ENCODE data around the gene GLT6D1.

GLT6D1 gene

DNA sequence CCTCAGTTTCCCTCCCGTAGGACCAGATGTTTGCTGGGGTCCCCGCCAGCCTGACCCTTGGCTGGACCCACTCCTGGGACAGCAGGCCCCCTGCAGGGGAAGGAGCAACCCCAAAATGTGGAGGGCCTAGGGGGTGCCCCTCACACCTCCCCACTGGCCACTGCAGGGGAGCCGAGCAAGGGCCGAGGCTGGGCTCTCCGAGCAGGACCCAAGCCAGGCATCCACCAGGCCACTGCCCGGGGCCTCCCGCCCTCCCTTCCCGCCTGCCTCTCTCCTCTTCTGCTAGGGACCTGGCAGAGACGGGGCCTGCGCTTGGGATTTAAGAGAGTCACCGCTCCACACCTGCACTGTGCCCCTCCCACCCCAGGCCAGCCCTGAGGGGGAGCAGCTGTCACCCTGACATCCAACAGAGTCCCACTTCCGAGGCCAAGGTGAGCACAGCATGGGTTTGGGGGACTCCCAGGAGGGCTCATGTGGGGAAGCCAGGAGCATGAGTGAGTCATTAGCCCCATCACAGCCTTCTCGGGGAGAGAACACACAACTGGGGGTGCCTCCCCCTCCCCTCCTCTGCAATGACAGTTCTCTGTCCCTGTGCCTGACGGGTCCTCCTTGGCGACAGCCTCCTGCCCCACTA lies 44.2 kb upstream of the GLT6D1 start:
- H4K20me1 ChIP-seq (ENCODE audit: control insufficient read depth, insufficient read depth, low read depth, low read length) = no peaks in the 10 kb centered on the region
- no peak overlapping the region for H3K4me3 ChIP-seq (ENCODE audit: low read length)
- no peaks in the 10 kb centered on the region for H3K9me3 ChIP-seq (ENCODE audit: control insufficient read depth, insufficient read depth, low read length)
- H3K9me2 ChIP-seq (replicated peaks; ENCODE audit: control insufficient read depth, low read length) = no peaks in the 10 kb centered on the region
- no peak overlapping the region for H3K4me2 ChIP-seq (ENCODE audit: low read length)
- no peaks in the 10 kb centered on the region for H3K4me1 ChIP-seq (ENCODE audit: control insufficient read depth, low read length)
- H3K79me2 ChIP-seq (ENCODE audit: control insufficient read depth, low read length) = no peaks in the 10 kb centered on the region
- H3K27ac ChIP-seq (ENCODE audit: low read depth, low read length) = no peak overlapping the region
- TF ChIP-seq EZH2phosphoT487 (IDR thresholded peaks at IDR 0.05; ENCODE audit: borderline replicate concordance, low read length) = no peak
- TF ChIP-seq, protein P1, sequence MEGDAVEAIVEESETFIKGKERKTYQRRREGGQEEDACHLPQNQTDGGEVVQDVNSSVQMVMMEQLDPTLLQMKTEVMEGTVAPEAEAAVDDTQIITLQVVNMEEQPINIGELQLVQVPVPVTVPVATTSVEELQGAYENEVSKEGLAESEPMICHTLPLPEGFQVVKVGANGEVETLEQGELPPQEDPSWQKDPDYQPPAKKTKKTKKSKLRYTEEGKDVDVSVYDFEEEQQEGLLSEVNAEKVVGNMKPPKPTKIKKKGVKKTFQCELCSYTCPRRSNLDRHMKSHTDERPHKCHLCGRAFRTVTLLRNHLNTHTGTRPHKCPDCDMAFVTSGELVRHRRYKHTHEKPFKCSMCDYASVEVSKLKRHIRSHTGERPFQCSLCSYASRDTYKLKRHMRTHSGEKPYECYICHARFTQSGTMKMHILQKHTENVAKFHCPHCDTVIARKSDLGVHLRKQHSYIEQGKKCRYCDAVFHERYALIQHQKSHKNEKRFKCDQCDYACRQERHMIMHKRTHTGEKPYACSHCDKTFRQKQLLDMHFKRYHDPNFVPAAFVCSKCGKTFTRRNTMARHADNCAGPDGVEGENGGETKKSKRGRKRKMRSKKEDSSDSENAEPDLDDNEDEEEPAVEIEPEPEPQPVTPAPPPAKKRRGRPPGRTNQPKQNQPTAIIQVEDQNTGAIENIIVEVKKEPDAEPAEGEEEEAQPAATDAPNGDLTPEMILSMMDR (IDR thresholded peaks at IDR 0.05; ENCODE audit: low read depth, low read length, poor library complexity, severe bottlenecking) = no peak
- H3K36me3 ChIP-seq (ENCODE audit: control insufficient read depth, low read length) = no peaks in the 10 kb centered on the region
- no peaks in the 10 kb centered on the region for H3F3A ChIP-seq (ENCODE audit: control insufficient read depth, insufficient read depth)
- no peaks in the 10 kb centered on the region for H3K27me3 ChIP-seq (ENCODE audit: control insufficient read depth, low read length)

GRCh38 chr9:135681161-135681560 lies 41.8 kb upstream of the GLT6D1 start:
- Histone ChIP-seq H3K4me2 (ENCODE audit: low read length) (no peak overlapping the region), H3K4me3 (ENCODE audit: low read length) (no peak overlapping the region), H3K4me1 (ENCODE audit: control insufficient read depth, low read length) (no peaks in the 10 kb centered on the region), H3K79me2 (ENCODE audit: control insufficient read depth, low read length) (no peaks in the 10 kb centered on the region), H3K27ac (ENCODE audit: low read depth, low read length) (no peak overlapping the region), H3F3A (ENCODE audit: control insufficient read depth, insufficient read depth) (no peaks in the 10 kb centered on the region), H4K20me1 (ENCODE audit: control insufficient read depth, insufficient read depth, low read depth, low read length) (no peaks in the 10 kb centered on the region), H3K36me3 (ENCODE audit: control insufficient read depth, low read length) (no peaks in the 10 kb centered on the region), H3K9me2 (replicated peaks; ENCODE audit: control insufficient read depth, low read length) (no peaks in the 10 kb centered on the region), H3K27me3 (ENCODE audit: control insufficient read depth, low read length) (no peaks in the 10 kb centered on the region), H3K9me3 (ENCODE audit: control insufficient read depth, insufficient read depth, low read length) (no peaks in the 10 kb centered on the region)
- no peak for TF ChIP-seq EZH2phosphoT487 (IDR thresholded peaks at IDR 0.05; ENCODE audit: borderline replicate concordance, low read length)
- TF ChIP-seq, protein P1 (IDR thresholded peaks at IDR 0.05; ENCODE audit: low read depth, low read length, poor library complexity, severe bottlenecking) = no peak

GRCh38 chr9:135680056-135680455 lies 40.7 kb upstream of the GLT6D1 start:
- no peaks in the 10 kb centered on the region for H3K36me3 ChIP-seq (ENCODE audit: control insufficient read depth, low read length)
- H3K4me1 ChIP-seq (ENCODE audit: control insufficient read depth, low read length) = no peaks in the 10 kb centered on the region
- H3F3A ChIP-seq (ENCODE audit: control insufficient read depth, insufficient read depth) = no peaks in the 10 kb centered on the region
- no peaks in the 10 kb centered on the region for H3K27me3 ChIP-seq (ENCODE audit: control insufficient read depth, low read length)
- H3K79me2 ChIP-seq (ENCODE audit: control insufficient read depth, low read length) = no peaks in the 10 kb centered on the region
- TF ChIP-seq, protein P1 (IDR thresholded peaks at IDR 0.05; ENCODE audit: low read depth, low read length, poor library complexity, severe bottlenecking) = no peak
- no peak for TF ChIP-seq EZH2phosphoT487 (IDR thresholded peaks at IDR 0.05; ENCODE audit: borderline replicate concordance, low read length)
- H3K9me2 ChIP-seq (replicated peaks; ENCODE audit: control insufficient read depth, low read length) = no peaks in the 10 kb centered on the region
- H3K27ac ChIP-seq (ENCODE audit: low read depth, low read length) = no peak overlapping the region
- no peaks in the 10 kb centered on the region for H4K20me1 ChIP-seq (ENCODE audit: control insufficient read depth, insufficient read depth, low read depth, low read length)
- H3K4me2 ChIP-seq (ENCODE audit: low read length) = no peak overlapping the region
- H3K9me3 ChIP-seq (ENCODE audit: control insufficient read depth, insufficient read depth, low read length) = no peaks in the 10 kb centered on the region
- no peak overlapping the region for H3K4me3 ChIP-seq (ENCODE audit: low read length)

Data from DOHH2 (cell line).